ENCODE data around the gene PARL.

The PARL gene

GRCh38 chr3:183914856-183915255, 30.2 kb upstream of the PARL start:
- no peak for TF ChIP-seq CTBP1 (IDR thresholded peaks at IDR 0.05; ENCODE audit: borderline replicate concordance)
- no peak for TF ChIP-seq ZNF384 (IDR thresholded peaks at IDR 0.05)
- TF ChIP-seq, protein P1, sequence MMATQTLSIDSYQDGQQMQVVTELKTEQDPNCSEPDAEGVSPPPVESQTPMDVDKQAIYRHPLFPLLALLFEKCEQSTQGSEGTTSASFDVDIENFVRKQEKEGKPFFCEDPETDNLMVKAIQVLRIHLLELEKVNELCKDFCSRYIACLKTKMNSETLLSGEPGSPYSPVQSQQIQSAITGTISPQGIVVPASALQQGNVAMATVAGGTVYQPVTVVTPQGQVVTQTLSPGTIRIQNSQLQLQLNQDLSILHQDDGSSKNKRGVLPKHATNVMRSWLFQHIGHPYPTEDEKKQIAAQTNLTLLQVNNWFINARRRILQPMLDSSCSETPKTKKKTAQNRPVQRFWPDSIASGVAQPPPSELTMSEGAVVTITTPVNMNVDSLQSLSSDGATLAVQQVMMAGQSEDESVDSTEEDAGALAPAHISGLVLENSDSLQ (IDR thresholded peaks at IDR 0.05): no peak
- TF ChIP-seq L3MBTL2 (conservative IDR thresholded peaks at IDR 0.05): no peak
- no peak for TF ChIP-seq HDGF (IDR thresholded peaks at IDR 0.05; ENCODE audit: borderline replicate concordance)
- TF ChIP-seq ELF4 (IDR thresholded peaks at IDR 0.05): no peak
- ChIA-PET CTCF (no interaction called here), POLR2A (no interaction called here)
- DNase-seq (ENCODE audit: extremely low spot score): no peak

GRCh38 chr3:183913580-183913920, 28.9 kb upstream of the PARL start:
- ChIA-PET CTCF (no interaction called here), POLR2A (no interaction called here)
- DNase-seq (ENCODE audit: extremely low spot score): no peak
- TF ChIP-seq FOXM1 (IDR thresholded peaks at IDR 0.05; ENCODE audit: borderline replicate concordance) (no peak), FOXA1 (IDR thresholded peaks at IDR 0.05) (no peak), SP1 (IDR thresholded peaks at IDR 0.05) (no peak), ELF4 (IDR thresholded peaks at IDR 0.05) (no peak), HDGF (IDR thresholded peaks at IDR 0.05; ENCODE audit: borderline replicate concordance) (no peak), CTBP1 (IDR thresholded peaks at IDR 0.05; ENCODE audit: borderline replicate concordance) (no peak), SUZ12 (IDR thresholded peaks at IDR 0.05) (no peak)

DNA sequence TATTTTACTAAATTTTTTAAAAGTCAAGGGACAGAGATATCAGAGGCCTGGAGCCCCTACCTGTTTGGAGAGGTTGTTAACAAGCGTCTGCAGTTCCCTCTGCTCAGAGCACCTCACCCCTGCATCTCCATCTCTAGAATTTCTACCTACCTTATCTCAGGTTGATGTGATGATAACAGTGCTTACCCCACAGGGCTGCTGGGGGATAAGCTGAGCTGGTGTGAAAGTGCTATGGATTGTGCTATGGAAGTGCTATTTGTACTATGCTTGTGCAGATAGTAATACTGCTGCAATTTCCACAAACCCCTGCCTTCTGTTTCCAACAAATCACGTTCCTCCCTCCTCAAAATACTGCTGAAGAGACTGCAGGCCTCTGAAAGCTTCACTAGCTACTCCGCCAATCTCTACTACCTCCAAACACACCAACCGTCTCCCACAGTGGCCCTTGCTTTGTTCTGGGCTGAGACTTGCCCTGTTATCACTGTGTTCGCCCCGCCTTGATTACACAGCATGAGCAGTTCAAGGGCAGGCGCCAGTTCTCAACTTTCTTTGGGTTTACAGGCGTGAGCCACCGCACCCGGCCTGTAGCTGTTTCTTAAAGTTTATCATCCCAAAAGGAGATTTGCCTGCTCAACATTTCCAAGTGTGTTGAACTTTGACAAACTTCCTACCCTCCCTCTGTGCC, 28.4 kb upstream of the PARL start:
- ChIA-PET CTCF (no interaction called here), POLR2A (no interaction called here)
- DNase-seq (ENCODE audit: extremely low spot score): no peak
- TF ChIP-seq FOXA1 (IDR thresholded peaks at IDR 0.05) (no peak), FOXM1 (IDR thresholded peaks at IDR 0.05; ENCODE audit: borderline replicate concordance) (no peak), L3MBTL2 (conservative IDR thresholded peaks at IDR 0.05) (no peak), FOXK2 (IDR thresholded peaks at IDR 0.05) (no peak), SP1 (IDR thresholded peaks at IDR 0.05) (no peak), HDGF (IDR thresholded peaks at IDR 0.05; ENCODE audit: borderline replicate concordance) (no peak), CTBP1 (IDR thresholded peaks at IDR 0.05; ENCODE audit: borderline replicate concordance) (no peak), BHLHE40 (IDR thresholded peaks at IDR 0.05; ENCODE audit: borderline replicate concordance) (no peak), TARDBP (IDR thresholded peaks at IDR 0.05) (no peak), ZNF384 (IDR thresholded peaks at IDR 0.05) (no peak)

- DNase-seq (ENCODE audit: extremely low spot score): no peak
- ChIA-PET CTCF (no interaction called here), POLR2A (no interaction called here)
- TF ChIP-seq CTBP1 (IDR thresholded peaks at IDR 0.05; ENCODE audit: borderline replicate concordance) (no peak), ELF4 (IDR thresholded peaks at IDR 0.05) (no peak), LEF1 (IDR thresholded peaks at IDR 0.05; ENCODE audit: borderline replicate concordance) (no peak), L3MBTL2 (conservative IDR thresholded peaks at IDR 0.05) (no peak), FOXM1 (IDR thresholded peaks at IDR 0.05; ENCODE audit: borderline replicate concordance) (no peak), ZNF384 (IDR thresholded peaks at IDR 0.05) (no peak), HDGF (IDR thresholded peaks at IDR 0.05; ENCODE audit: borderline replicate concordance) (no peak), ARNT (IDR thresholded peaks at IDR 0.05) (no peak), SUZ12 (IDR thresholded peaks at IDR 0.05) (no peak), NFRKB (IDR thresholded peaks at IDR 0.05) (no peak)
- TF ChIP-seq, protein P1 (IDR thresholded peaks at IDR 0.05): no peak
Observed at GRCh38 chr3:183911763-183912506, 27.3 kb upstream of the PARL start.

DNA sequence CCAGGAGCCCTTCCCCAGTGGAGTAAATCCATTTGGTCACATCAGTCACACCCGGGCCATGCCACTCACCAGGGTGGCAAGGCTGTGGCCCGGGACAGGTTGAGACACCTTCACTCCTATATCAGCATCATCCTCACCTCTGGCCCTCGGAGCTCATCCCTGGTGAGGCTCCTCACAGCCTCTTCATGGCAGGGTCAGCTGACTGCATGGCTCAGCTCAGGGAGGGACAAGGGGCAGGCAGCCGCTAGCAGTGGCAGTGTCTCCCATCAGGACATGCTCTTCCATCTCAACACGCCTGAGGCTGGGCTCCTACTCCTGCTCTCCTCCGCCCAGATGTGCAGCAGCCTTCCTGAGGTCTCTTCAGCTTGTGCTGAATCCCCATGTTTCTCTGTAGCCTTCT, 26.4 kb upstream of the PARL start:
- POLR2A ChIA-PET: no interaction called here
- TF ChIP-seq FOXM1 (IDR thresholded peaks at IDR 0.05; ENCODE audit: borderline replicate concordance): no peak
- no peak for TF ChIP-seq LEF1 (IDR thresholded peaks at IDR 0.05; ENCODE audit: borderline replicate concordance)
- TF ChIP-seq SP1 (IDR thresholded peaks at IDR 0.05): no peak
- TF ChIP-seq HDGF (IDR thresholded peaks at IDR 0.05; ENCODE audit: borderline replicate concordance): no peak
- TF ChIP-seq ZNF384 (IDR thresholded peaks at IDR 0.05): no peak
- TF ChIP-seq FOXK2 (IDR thresholded peaks at IDR 0.05): no peak
- no peak for TF ChIP-seq ARNT (IDR thresholded peaks at IDR 0.05)
- TF ChIP-seq, protein P1 (IDR thresholded peaks at IDR 0.05): no peak
- TF ChIP-seq FOXA1 (IDR thresholded peaks at IDR 0.05): no peak
- no peak for TF ChIP-seq TARDBP (IDR thresholded peaks at IDR 0.05)
- no peak for TF ChIP-seq ELF4 (IDR thresholded peaks at IDR 0.05)
- no peak for TF ChIP-seq BHLHE40 (IDR thresholded peaks at IDR 0.05; ENCODE audit: borderline replicate concordance)
- no peak for TF ChIP-seq CTBP1 (IDR thresholded peaks at IDR 0.05; ENCODE audit: borderline replicate concordance)
- TF ChIP-seq L3MBTL2 (conservative IDR thresholded peaks at IDR 0.05): no peak
- TF ChIP-seq SUZ12 (IDR thresholded peaks at IDR 0.05): no peak
- TF ChIP-seq NFRKB (IDR thresholded peaks at IDR 0.05): no peak

DNA sequence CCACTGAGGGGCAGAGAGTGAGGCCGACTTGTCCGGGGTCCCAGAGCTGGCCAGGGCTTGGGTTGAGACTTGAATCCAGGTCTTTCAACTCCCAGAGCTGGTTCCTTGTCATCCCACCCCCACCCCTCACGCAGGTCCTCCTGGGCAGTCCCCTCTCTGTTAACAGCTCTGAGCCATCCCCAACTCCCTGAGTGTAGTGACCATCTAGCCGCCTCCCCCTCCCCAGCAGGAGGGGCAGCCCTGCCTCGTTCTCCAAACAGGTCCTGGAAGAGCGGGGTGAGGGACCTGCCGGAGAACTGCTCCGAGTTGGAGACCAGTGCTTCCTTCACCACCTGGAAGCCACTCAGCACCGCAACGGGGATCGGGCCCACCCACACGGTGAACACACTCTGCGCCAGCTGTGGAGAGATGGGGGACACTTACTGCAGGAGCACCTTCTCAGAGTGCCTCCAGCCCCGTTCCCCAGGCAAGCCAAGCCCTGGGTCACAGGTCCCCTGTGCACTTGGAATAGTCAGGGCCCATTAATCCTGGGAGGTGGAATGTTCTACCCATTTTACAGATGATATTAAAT, 24.4 kb upstream of the PARL start:
- no peak for DNase-seq (ENCODE audit: extremely low spot score)
- ChIA-PET POLR2A (no interaction called here), CTCF (no interaction called here)
- TF ChIP-seq BHLHE40 (IDR thresholded peaks at IDR 0.05; ENCODE audit: borderline replicate concordance): no peak
- no peak for TF ChIP-seq ZNF384 (IDR thresholded peaks at IDR 0.05)
- TF ChIP-seq ELF4 (IDR thresholded peaks at IDR 0.05): no peak
- TF ChIP-seq CTBP1 (IDR thresholded peaks at IDR 0.05; ENCODE audit: borderline replicate concordance): no peak
- TF ChIP-seq ARNT (IDR thresholded peaks at IDR 0.05): no peak
- TF ChIP-seq NFRKB (IDR thresholded peaks at IDR 0.05): no peak
- TF ChIP-seq FOXA1 (IDR thresholded peaks at IDR 0.05): no peak
- no peak for TF ChIP-seq SP1 (IDR thresholded peaks at IDR 0.05)
- no peak for TF ChIP-seq FOXM1 (IDR thresholded peaks at IDR 0.05; ENCODE audit: borderline replicate concordance)
- no peak for TF ChIP-seq HDGF (IDR thresholded peaks at IDR 0.05; ENCODE audit: borderline replicate concordance)
- no peak for TF ChIP-seq TARDBP (IDR thresholded peaks at IDR 0.05)

More for the DNA sequence above, 26.4 kb upstream of the PARL start:
- DNase-seq (ENCODE audit: extremely low spot score): no peak
- CTCF ChIA-PET: interaction anchor here (0.6 kb wide), 1 partner anchor 101 kb away, joined by 3 read pairs; no protein-coding TSS in a partner anchor

All from HEK293T (cell line).